ENCODE results near the gene HOXB6.

Gene HOXB6

DNA sequence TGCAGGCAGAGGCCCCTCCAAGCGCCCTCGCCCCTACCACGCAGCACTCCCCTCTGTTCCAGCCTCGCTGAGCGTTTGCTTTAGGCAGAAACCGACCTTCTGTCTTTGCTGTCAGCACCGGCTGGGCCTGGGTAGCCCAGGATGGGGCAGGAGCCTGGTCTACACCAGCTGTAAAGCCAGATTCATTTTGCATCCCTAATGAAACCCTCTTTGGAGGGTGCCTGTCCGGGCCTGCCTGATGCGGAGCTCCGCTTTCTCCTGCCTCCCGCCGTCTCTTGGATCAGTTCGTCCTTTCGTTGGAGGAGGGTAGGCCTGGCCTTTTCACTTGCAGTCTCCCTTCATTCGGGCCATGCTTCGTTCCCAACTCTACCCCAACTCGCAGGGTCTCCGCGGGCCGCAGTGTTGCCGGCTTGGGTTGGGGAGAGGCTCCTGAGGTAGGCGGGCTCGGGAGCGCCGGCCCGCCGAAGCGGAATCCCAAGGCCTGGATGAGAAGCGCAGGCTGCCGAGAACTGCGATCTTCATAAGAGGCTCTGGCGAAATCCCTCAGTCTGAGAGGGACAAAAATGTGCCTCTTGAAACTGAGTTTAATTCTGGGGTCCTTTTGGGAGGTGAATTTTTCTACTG is 15.2 kb upstream of the HOXB6 start:
- H3K4me3 ChIP-seq (replicated peaks; ENCODE audit: low read depth, low read length), result no peak overlapping the region
- DNase-seq (ENCODE audit: low read depth), result no peak
- TF ChIP-seq, protein P1, sequence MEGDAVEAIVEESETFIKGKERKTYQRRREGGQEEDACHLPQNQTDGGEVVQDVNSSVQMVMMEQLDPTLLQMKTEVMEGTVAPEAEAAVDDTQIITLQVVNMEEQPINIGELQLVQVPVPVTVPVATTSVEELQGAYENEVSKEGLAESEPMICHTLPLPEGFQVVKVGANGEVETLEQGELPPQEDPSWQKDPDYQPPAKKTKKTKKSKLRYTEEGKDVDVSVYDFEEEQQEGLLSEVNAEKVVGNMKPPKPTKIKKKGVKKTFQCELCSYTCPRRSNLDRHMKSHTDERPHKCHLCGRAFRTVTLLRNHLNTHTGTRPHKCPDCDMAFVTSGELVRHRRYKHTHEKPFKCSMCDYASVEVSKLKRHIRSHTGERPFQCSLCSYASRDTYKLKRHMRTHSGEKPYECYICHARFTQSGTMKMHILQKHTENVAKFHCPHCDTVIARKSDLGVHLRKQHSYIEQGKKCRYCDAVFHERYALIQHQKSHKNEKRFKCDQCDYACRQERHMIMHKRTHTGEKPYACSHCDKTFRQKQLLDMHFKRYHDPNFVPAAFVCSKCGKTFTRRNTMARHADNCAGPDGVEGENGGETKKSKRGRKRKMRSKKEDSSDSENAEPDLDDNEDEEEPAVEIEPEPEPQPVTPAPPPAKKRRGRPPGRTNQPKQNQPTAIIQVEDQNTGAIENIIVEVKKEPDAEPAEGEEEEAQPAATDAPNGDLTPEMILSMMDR (IDR thresholded peaks at IDR 0.05; ENCODE audit: low read length, missing control alignments), result no peak

DNA sequence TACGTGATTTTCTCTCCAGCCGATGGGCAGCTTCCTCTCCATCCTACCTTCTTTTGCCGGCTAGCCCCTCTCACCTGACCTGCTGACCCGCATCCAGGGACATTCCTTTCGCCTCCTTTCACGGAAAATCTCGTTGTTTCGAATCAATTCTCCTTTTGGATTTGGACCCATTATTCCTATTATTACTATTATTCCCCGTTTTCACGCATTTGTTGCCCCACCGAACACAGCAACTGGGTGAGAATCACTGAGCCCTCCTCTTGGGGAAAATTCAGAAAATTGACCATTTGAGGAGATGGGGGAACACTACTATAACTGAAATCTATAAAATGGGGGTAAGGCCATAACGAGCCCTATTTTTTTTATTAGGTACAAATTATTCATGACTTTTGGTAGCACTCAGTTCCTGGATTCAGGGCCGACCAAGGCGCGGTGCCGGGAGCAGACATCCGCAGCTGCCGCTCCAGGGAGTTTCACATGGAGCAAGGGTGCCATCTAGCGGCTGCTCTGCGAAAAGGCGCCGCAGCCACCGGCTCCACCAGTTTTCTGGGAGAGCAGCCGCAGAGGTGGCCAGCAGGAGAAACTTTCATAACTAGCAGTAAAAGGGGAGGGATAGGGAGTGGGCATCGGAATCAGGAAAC is 13.6 kb upstream of the HOXB6 start:
- peak; percentile 86 for DNase-seq (ENCODE audit: low read depth)
- TF ChIP-seq, protein P1 (IDR thresholded peaks at IDR 0.05; ENCODE audit: low read length, missing control alignments), result peak; percentile 88
- H3K4me3 ChIP-seq (replicated peaks; ENCODE audit: low read depth, low read length), result no peak overlapping the region

DNA sequence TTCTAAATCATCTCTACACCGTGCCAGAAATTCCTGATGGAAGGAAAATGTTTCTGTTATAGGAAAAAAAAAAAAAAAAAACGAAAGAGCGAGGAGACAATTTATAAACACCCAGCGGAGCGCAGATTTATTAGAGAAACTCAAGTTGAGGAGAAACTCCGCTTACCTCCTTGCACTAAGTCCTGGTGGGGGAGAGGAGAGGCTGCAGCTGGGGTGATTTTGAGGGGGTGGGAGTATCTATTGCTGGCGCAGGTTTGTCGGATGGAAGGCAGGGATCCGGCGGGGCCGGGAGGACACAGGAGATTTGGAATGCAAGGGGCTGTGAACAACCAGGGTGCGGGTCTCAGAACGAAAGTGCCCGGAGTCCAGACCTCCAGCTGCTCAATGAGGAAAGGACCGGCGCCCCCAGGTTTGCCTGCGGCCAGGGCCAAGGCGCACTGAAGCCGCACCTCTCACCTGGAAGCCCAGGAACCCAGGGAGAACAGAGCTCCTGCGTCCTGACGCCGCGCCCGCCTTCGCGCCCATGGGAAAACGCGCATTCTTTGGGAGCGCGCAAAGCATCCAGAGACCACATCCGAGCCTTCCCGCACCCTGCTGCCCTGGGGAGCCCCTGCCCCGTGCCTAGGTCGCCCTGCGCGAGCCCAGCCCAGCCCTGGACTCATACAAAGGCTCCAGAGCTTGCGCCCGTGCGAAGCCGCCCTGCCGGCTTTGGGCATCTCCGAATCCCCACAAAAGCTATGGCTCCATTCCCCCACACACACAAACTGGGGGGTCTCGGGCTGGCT is 12.9 kb upstream of the HOXB6 start:
- TF ChIP-seq, protein P1 (IDR thresholded peaks at IDR 0.05; ENCODE audit: low read length, missing control alignments), result no peak
- no peak overlapping the region for H3K4me3 ChIP-seq (replicated peaks; ENCODE audit: low read depth, low read length)
- no peak for DNase-seq (ENCODE audit: low read depth)

DNA sequence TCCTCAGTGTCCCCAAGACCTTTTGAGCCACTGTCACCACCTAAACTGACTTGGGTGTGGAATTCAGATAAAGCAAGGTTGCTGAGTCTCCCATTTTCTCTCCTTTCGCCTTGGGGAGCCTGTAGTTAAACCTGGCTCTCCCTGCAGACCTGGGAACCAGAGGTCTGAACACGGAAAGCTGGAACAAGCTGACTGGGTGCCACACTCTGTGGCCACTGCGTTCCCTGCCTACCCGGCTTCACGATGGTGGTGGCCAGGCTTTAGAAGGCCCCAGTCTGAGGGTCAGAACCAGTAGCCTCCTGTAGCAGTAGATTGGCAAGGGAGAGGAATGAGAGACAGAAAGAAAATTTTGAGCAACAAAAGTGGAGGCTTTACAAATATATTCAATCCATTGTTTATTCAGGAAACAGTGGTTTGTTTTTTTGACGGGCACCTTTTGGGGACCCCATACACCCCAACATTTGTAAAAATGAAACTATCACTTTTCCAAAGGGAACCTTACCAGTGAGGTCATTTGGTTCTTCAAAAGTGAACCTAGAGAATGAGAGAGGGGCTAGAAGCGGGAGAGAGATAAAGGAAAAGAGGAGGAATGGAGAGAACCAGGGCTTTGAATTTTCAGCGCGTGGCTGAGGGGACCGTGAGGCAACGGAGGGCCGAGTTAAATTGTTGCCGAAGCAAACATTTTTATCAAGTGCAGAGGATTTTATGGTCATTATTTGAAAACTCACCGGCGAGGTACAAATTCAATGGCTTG is 12.1 kb upstream of the HOXB6 start:
- DNase-seq (ENCODE audit: low read depth), result no peak
- H3K4me3 ChIP-seq (replicated peaks; ENCODE audit: low read depth, low read length), result no peak overlapping the region
- TF ChIP-seq, protein P1 (IDR thresholded peaks at IDR 0.05; ENCODE audit: low read length, missing control alignments), result no peak

DNA sequence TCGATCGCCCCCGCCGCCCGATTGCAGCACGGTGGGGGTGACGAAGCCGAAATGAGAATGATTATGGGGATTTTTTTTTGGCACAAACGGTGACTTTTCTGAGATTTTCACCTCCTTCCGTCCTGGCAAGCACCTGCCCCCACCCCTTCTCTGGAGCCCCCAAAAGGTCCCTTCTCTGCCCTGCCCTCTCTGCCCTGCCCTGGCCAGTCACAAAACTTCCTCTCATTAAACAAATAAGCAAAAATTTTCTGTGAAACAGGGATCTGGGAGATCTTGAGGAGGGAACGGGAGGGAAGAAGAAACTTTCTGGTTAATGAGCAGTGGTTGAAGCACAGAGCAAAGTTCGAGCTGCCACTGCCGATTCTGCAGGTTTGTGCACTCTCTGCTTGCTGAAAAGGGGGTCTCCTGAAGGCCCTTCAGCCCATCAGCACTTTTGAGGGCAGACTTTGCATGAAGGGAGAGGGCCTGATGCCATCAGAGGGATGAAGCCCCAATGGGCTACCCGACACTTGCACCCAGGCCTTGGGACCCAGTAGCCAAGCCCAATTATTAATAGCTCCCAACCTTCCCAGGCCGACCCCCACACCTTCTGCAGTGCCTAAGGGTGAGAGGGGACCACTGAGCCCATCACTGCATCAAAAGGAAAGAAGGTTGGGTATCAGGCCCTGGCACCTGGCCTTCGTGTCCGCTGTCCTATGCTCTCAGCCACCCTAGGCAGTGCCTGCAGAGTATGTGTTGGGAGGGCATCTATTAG is 11.4 kb upstream of the HOXB6 start:
- no peak for DNase-seq (ENCODE audit: low read depth)
- no peak overlapping the region for H3K4me3 ChIP-seq (replicated peaks; ENCODE audit: low read depth, low read length)
- TF ChIP-seq, protein P1 (IDR thresholded peaks at IDR 0.05; ENCODE audit: low read length, missing control alignments), result no peak

Measured in fibroblast of pulmonary artery (primary cell).